Smooth muscle cell (in vitro differentiated cells): Measurements from ENCODE around the gene MYADML2. TPM values are rescaled to one million over a fixed set of nuclear protein-coding genes. Genes with fewer than 3 reads are reported as not detected.
"Not testable (repeated sequence)": the region's sequence is repeated elsewhere in the genome, so short reads cannot be mapped to it uniquely, and the experiment has no call there.

Source experiments
- DNase-seq: peaks from one replicate; lab custom pipeline; 2025; ENCODE audit not compliant: unreplicated experiment; lab: John Stamatoyannopoulos, UW
- H2AFZ ChIP-seq: fragments of 200-600 bp; sonication (generic); 2 replicates; pipeline ENCODE4 v1.6.0; 2016; ENCODE audit warnings: antibody characterized with exemption, low read depth, mild to moderate bottlenecking
- H3F3A ChIP-seq: fragments of 200-600 bp; sonication (generic); 2 replicates; pipeline ENCODE4 v1.6.0; 2017; ENCODE audit warnings: antibody characterized with exemption, low read depth
- H3K27ac ChIP-seq: fragments of 200-600 bp; sonication (generic); 2 replicates; pipeline ENCODE4 v1.5.1; 2016; ENCODE audit warnings: low read depth, mild to moderate bottlenecking
- H3K27me3 ChIP-seq: fragments of 200-600 bp; sonication (generic); 2 replicates; pipeline ENCODE4 v1.6.1; 2016; ENCODE audit warnings: low read depth, mild to moderate bottlenecking
- H3K36me3 ChIP-seq: fragments of 200-600 bp; sonication (generic); 2 replicates; pipeline ENCODE4 v1.5.1; 2016; ENCODE audit warnings: low read depth
- H3K4me1 ChIP-seq: fragments of 200-600 bp; sonication (generic); 2 replicates; pipeline ENCODE4 v1.5.1; 2016; ENCODE audit warnings: low read depth
- H3K4me2 ChIP-seq: fragments of 200-600 bp; sonication (generic); 2 replicates; pipeline ENCODE4 v1.6.0; 2016; ENCODE audit warnings: mild to moderate bottlenecking
- H3K4me3 ChIP-seq: fragments of 200-600 bp; sonication (generic); 2 replicates; pipeline ENCODE4 v1.5.1; 2016; ENCODE audit warnings: mild to moderate bottlenecking
- H3K79me2 ChIP-seq: fragments of 200-600 bp; sonication (generic); 2 replicates; pipeline ENCODE4 v1.6.0; 2016; ENCODE audit warnings: low read depth, mild to moderate bottlenecking
- H3K9ac ChIP-seq: fragments of 200-600 bp; sonication (generic); 2 replicates; pipeline ENCODE4 v1.6.0; 2016; ENCODE audit warnings: low read depth
- H3K9me3 ChIP-seq: fragments of 200-600 bp; sonication (generic); replicated peaks from 2 replicates; pipeline ENCODE4 v1.5.1; 2016; ENCODE audit warnings: low read depth
- H4K20me1 ChIP-seq: fragments of 200-600 bp; sonication (generic); 2 replicates; pipeline ENCODE4 v1.6.0; 2016; ENCODE audit warnings: low read depth
- WGBS: methylation state at CpG from one replicate; pipeline ENCODE4 v1.1.7; 2016; ENCODE audit warnings: low lambda C conversion rate; 5-methylcytosine and 5-hydroxymethylcytosine counted together
- polyA plus RNA-seq: library from polyadenylated mRNA; unstranded; fragments of >200 nt; fragmentation: Nextera tagmentation; extraction: Ambion mirVana; gene quantifications from 2 replicates; pipeline ENCODE4 v1.2.1, GENCODE V29; 2016
- total RNA-seq: library from RNA; depleted of rRNA; stranded (reverse); fragments of >200 nt; gene quantifications from 2 replicates; pipeline ENCODE4 v1.2.3, GENCODE V29; 2014
- TF ChIP-seq, protein P1 (sequence below): fragments of 200-600 bp; sonication (generic); IDR thresholded peaks from 2 replicates; pipeline ENCODE4 v1.5.1; 2017; ENCODE audit warnings: borderline replicate concordance, mild to moderate bottlenecking, antibody characterized with exemption; ENCODE audit not compliant: insufficient read depth, poor library complexity, severe bottlenecking

The MYADML2 gene
- total and polyA plus RNA-seq, 2 experiments from 2014 or later, result not detected

DNA sequence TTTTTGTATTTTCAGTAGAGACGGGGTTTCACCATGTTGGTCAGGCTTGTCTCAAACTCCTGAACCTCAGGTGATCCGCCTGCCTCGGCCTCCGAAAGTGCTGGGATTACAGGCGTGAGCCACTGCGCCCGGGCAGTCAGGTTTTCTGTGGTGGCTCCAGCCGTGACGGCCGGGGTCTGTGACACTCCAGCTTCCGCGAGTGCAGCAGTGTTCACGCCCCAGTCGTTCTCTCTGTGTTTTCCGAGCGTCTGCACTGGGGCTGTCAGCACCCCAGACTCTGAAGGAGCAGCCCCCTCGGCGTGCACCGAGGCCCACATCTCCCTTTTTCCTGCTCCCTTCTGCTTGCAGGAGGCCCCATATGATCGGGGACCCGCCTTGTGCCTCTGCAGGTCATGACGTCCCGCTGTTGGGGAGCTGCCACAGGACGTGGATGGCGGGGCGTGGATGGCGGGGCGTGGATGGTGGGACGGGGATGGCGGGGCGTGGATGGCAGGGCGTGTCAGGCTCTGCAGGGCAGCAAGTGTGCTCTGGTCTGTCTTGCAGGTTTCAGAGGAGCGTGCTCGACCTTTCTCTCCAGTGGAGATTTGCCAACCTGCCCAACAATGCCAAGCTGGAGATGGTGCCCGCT lies 36.1 kb upstream of the MYADML2 start:
- H3K27me3 ChIP-seq, result no peaks in the 10 kb centered on the region
- 96% methylated on average over 33 of the region's 35 CpGs for WGBS

DNA sequence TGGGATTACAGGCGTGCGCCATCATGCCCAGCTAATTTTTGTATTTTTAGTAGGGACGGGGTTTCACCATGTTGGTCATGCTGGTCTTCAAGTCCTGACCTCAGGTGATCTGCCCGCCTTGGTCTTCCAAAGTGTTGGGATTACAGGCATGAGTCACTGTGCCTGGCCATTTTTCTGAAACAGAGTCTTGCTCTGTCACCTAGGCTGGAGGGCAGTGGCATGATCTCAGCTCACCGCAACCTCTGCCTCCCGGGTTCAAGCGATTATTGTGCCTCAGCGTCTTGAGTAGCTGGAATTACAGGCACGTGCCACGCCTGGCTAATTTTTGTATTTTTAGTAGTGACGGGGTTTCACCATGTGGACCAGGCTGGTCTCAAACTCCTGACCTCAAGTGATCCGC lies 34.5 kb upstream of the MYADML2 start:
- WGBS, result 88% methylated on average over 12 of the region's 12 CpGs
- not testable (repeated sequence) for H3K27ac ChIP-seq, H3K4me3 ChIP-seq, DNase-seq, H3K9ac ChIP-seq, H3K79me2 ChIP-seq, H3K36me3 ChIP-seq, H3K9me3 ChIP-seq, H2AFZ ChIP-seq, H3F3A ChIP-seq, H3K4me2 ChIP-seq, H3K4me1 ChIP-seq, H3K27me3 ChIP-seq
- H4K20me1 ChIP-seq, result peaks cover 13% of the 10 kb centered on the region

More for the DNA sequence above, 36.1 kb upstream of the MYADML2 start:
- Histone ChIP-seq H3K4me2 (no peak overlapping the region), H3K9me3 (no peaks in the 10 kb centered on the region), H4K20me1 (peaks cover 18% of the 10 kb centered on the region), H2AFZ (no peak overlapping the region), H3K27ac (no peak overlapping the region), H3F3A (no peaks in the 10 kb centered on the region), H3K79me2 (peaks cover 4% of the 10 kb centered on the region), H3K4me3 (no peak overlapping the region), H3K9ac (no peak overlapping the region), H3K4me1 (peaks cover 3% of the 10 kb centered on the region), H3K36me3 (no peaks in the 10 kb centered on the region)
- TF ChIP-seq, protein P1, sequence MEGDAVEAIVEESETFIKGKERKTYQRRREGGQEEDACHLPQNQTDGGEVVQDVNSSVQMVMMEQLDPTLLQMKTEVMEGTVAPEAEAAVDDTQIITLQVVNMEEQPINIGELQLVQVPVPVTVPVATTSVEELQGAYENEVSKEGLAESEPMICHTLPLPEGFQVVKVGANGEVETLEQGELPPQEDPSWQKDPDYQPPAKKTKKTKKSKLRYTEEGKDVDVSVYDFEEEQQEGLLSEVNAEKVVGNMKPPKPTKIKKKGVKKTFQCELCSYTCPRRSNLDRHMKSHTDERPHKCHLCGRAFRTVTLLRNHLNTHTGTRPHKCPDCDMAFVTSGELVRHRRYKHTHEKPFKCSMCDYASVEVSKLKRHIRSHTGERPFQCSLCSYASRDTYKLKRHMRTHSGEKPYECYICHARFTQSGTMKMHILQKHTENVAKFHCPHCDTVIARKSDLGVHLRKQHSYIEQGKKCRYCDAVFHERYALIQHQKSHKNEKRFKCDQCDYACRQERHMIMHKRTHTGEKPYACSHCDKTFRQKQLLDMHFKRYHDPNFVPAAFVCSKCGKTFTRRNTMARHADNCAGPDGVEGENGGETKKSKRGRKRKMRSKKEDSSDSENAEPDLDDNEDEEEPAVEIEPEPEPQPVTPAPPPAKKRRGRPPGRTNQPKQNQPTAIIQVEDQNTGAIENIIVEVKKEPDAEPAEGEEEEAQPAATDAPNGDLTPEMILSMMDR, result no peak
- no peak for DNase-seq

DNA sequence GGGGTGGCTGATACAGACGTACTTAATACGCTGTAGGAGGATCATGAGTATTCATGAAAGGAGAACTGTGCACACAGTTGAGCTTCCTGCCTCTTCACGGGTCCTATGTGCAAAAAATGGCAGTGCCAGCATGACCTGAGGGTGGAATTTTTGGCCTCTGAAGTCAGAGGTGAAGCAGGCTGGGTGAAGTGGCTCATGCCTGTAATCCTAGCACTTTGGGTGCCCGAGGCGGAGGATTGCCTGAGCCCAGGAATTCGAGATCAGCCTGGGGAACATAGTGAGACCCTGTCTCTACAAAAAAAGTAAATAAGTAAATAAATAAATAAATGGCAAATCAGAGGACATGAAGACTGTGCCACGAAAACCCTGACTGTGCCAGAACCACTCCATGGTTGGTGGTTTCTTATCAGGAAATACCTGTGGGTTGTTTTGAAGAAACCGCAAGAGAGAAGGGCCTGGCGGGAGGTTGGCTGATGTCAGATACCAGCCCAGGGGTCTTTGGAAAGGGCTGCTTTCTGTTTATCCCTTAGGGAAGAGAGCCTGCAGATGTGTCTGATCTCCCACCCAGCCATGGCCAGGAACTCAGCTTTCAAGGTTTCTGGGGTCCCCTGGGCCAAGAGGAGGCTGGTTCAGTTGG lies 33.8 kb upstream of the MYADML2 start:
- H3K4me3 ChIP-seq, result no peak overlapping the region
- H3K4me2 ChIP-seq, result no peak overlapping the region
- peaks cover 7% of the 10 kb centered on the region for H3K4me1 ChIP-seq
- no peaks in the 10 kb centered on the region for H3F3A ChIP-seq
- H2AFZ ChIP-seq, result no peak overlapping the region
- WGBS, result 82% methylated on average over 9 of the region's 9 CpGs
- no peaks in the 10 kb centered on the region for H3K27me3 ChIP-seq
- no peak overlapping the region for H3K9ac ChIP-seq
- DNase-seq, result no peak
- TF ChIP-seq, protein P1, result no peak
- H3K27ac ChIP-seq, result no peak overlapping the region
- peaks cover 13% of the 10 kb centered on the region for H4K20me1 ChIP-seq
- no peaks in the 10 kb centered on the region for H3K36me3 ChIP-seq
- H3K79me2 ChIP-seq, result peaks cover 8% of the 10 kb centered on the region
- no peaks in the 10 kb centered on the region for H3K9me3 ChIP-seq

DNA sequence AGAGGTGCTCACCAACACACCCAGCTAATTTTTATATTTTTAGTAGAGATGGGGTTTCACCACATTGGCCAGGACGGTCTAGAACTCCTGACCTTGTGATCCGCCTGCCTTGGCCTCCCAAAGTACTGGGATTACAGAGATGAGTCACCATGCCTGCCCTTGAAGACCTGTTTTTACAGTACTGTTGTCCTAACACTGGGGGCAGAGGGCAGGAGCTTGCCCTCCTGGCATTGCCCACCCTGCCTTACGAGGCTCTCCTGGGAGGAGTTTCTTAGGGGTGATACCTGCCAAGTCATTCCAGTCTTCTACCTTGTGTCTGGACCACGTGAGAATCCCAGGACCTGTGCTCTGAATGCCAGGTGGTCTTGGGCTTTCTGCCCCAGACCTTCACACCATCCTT lies 33.1 kb upstream of the MYADML2 start:
- Histone ChIP-seq H3K27ac (no peak overlapping the region), H3F3A (no peaks in the 10 kb centered on the region), H3K36me3 (no peaks in the 10 kb centered on the region), H3K4me3 (no peak overlapping the region), H3K9me3 (no peaks in the 10 kb centered on the region), H2AFZ (no peak overlapping the region), H3K27me3 (no peaks in the 10 kb centered on the region), H4K20me1 (peaks cover 13% of the 10 kb centered on the region), H3K79me2 (peaks cover 8% of the 10 kb centered on the region), H3K4me1 (peaks cover 7% of the 10 kb centered on the region), H3K4me2 (no peak overlapping the region), H3K9ac (no peak overlapping the region)
- 99% methylated on average over 4 of the region's 4 CpGs for WGBS
- DNase-seq, result no peak
- TF ChIP-seq, protein P1, result no peak
